GM21367 (cell line): ENCODE data around the gene VLDLR.
"Not testable (repeated sequence)": the region's sequence is repeated elsewhere in the genome, so short reads cannot be mapped to it uniquely, and the experiment has no call there.

Experiments used
- ATAC-seq: cut with Tn5 transposase; IDR thresholded peaks from one replicate; pipeline ENCODE4 v1.9.1; 2021; ENCODE audit not compliant: unreplicated experiment

The VLDLR gene

DNA sequence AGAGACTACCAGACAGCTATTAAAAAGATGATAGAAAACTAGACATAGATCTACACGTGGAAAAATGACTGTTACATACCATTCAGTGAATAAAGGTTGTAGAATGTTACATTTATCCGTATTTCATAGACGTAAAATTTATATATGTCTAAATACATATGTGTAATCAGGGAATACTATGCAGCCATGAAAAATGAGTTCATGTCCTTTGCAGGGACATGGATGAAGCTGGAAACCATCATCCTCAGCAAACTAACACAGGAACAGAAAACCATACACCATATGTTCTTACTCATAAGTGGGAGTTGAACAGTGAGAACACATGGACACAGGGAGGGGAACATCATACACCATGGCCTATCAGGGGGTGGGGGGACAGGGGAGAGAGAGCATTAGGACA lies 85.7 kb downstream of the VLDLR start:
- ATAC-seq, result not testable (repeated sequence)
